K562 (cell line): ENCODE data around the gene KIAA0513. TPM values are rescaled to one million over a fixed set of nuclear protein-coding genes. Genes with fewer than 3 reads are reported as not detected.

Source experiments
- ATAC-seq: fragments of 200-7000 bp; cut with Tn5 transposase; 3 replicates; pipeline ENCODE4 v1.9.1; 2020; ENCODE audit warnings: moderate library complexity
- BruUV-seq: library from RNA; stranded (reverse); fragments of 400-500 nt; replicated peaks from 2 replicates; lab custom pipeline; 2021; lab: Mats Ljungman, UMichigan
- CTCF ChIA-PET: fragments of 300-600 bp; formaldehyde crosslinking; extraction: SDS; loops from one replicate; lab custom pipeline; 2021; ENCODE audit warnings: low intra/inter-chr PET ratio; lab: Yijun Ruan, JAX
- POLR2A ChIA-PET: fragments of 300-600, 350-650 bp; sonication (Branson Sonifier 250); formaldehyde crosslinking; extraction: SDS; loops from one replicate; lab custom pipeline; 2021; ENCODE audit warnings: antibody characterized with exemption, inconsistent platforms; lab: Yijun Ruan, JAX
- DNase-seq, 4 experiments: peaks; one replicate each; pipeline versions ENCODE4 v3.0.0 to v3.0.0-alpha.2; 2011 to 2018; ENCODE audit warnings: low spot score in 3 of 4, mixed read lengths in 3 of 4; ENCODE audit errors: extremely low read depth in 1 of 4
- FAIRE-seq: peaks from 2 replicates; lab custom pipeline; 2011; peaks lifted over from hg19 to GRCh38; lab: Jason Lieb, UNC
- H2AFZ ChIP-seq: 2 replicates; pipeline ENCODE4 v1.6.0; 2011; ENCODE audit warnings: low read depth, low read length, control low read depth, inconsistent platforms
- H3K27ac ChIP-seq: fragments of 200-600 bp; 3 replicates; pipeline ENCODE4 v1.8.0; 2011; ENCODE audit warnings: low read depth, mild to moderate bottlenecking, control low read depth, inconsistent platforms, low read length, moderate library complexity, mixed read lengths; ENCODE audit errors: extremely low read depth
- H3K27me3 ChIP-seq, 2 experiments: fragments of 300-600 bp in 1 of 2; 2 replicates in 1 of 2; 3 replicates in 1 of 2; pipeline versions ENCODE4 v1.6.0 to v1.8.0; 2011; ENCODE audit warnings: inconsistent platforms in 2 of 2, low read length in 2 of 2, mild to moderate bottlenecking in 1 of 2, mixed read lengths in 1 of 2, moderate library complexity in 1 of 2; ENCODE audit not compliant: control insufficient read depth in 2 of 2, insufficient read depth in 2 of 2
- H3K36me3 ChIP-seq: fragments of 300-600 bp; 3 replicates; pipeline ENCODE4 v1.8.0; 2011; ENCODE audit warnings: mild to moderate bottlenecking, low read length, inconsistent platforms; ENCODE audit not compliant: control insufficient read depth, insufficient read depth
- H3K4me1 ChIP-seq, 2 experiments: fragments of 200-600 bp in 1 of 2; replicated peaks in 1 of 2; 2 replicates in 1 of 2; 3 replicates in 1 of 2; pipeline versions ENCODE4 v1.5.1 to v1.8.0; 2011; ENCODE audit warnings: inconsistent platforms in 2 of 2, low read length in 2 of 2, mild to moderate bottlenecking in 1 of 2, mixed read lengths in 1 of 2, moderate library complexity in 1 of 2; ENCODE audit not compliant: control insufficient read depth in 2 of 2, insufficient read depth in 2 of 2
- H3K4me2 ChIP-seq: 2 replicates; pipeline ENCODE4 v1.6.1; 2011; ENCODE audit warnings: low read length, control low read depth, inconsistent platforms, mixed read lengths; ENCODE audit not compliant: insufficient read depth
- H3K4me3 ChIP-seq: fragments of 200-600 bp; sonication (generic), shearing (Covaris generic); 2 replicates; pipeline ENCODE4 v1.5.1; 2016; ENCODE audit warnings: control low read depth, inconsistent platforms
- H3K79me2 ChIP-seq: fragments of 200-600 bp; 3 replicates; pipeline ENCODE4 v1.8.0; 2011; ENCODE audit warnings: low read length, inconsistent platforms; ENCODE audit not compliant: control insufficient read depth, insufficient read depth
- H3K9ac ChIP-seq, 2 experiments: 2 replicates each; pipeline versions ENCODE4 v1.6.0 to v1.6.1; 2011; ENCODE audit warnings: low read depth in 2 of 2, low read length in 2 of 2, control low read depth in 1 of 2, inconsistent platforms in 1 of 2, mild to moderate bottlenecking in 1 of 2, mixed read lengths in 1 of 2; ENCODE audit not compliant: insufficient read depth in 1 of 2
- H3K9me1 ChIP-seq: one replicate; pipeline ENCODE4 v1.6.0; 2011; ENCODE audit warnings: inconsistent platforms, mild to moderate bottlenecking, low read length, moderate library complexity; ENCODE audit not compliant: control insufficient read depth, insufficient read depth
- H3K9me3 ChIP-seq: replicated peaks from 2 replicates; pipeline ENCODE4 v1.5.1; 2011; ENCODE audit warnings: low read depth, low read length, inconsistent platforms; ENCODE audit not compliant: control insufficient read depth, insufficient read depth
- H4K20me1 ChIP-seq: replicated peaks from 2 replicates; pipeline ENCODE4 v1.6.1; 2011; ENCODE audit warnings: low read length, inconsistent platforms, mixed read lengths; ENCODE audit not compliant: control insufficient read depth, insufficient read depth
- ARID1B ChIP-seq: fragments of 450-650 bp; IDR thresholded peaks from 2 replicates; pipeline ENCODE4 v1.6.1; 2016; ENCODE audit warnings: antibody characterized with exemption, mild to moderate bottlenecking, inconsistent platforms
- ATF1 ChIP-seq, 2 experiments: fragments of 450-650 bp in 1 of 2; IDR thresholded peaks; 2 replicates each; pipeline ENCODE4 v1.6.1; 2016; ENCODE audit warnings: missing compliant biosample characterization in 1 of 2, missing genetic modification characterization in 1 of 2
- CREB1 ChIP-seq, 2 experiments: sonication (generic) in 1 of 2; formaldehyde crosslinking in 1 of 2; IDR thresholded peaks; 2 replicates each; pipeline versions ENCODE4 v1.6.1 to v1.8.0; 2012 to 2022; ENCODE audit warnings: inconsistent platforms in 1 of 2, mild to moderate bottlenecking in 1 of 2, missing genetic modification reagents in 1 of 2, moderate library complexity in 1 of 2
- FOXM1 ChIP-seq, 2 experiments: fragments of 450-650 bp in 1 of 2; sonication (generic) in 1 of 2; formaldehyde crosslinking in 1 of 2; IDR thresholded peaks; 2 replicates each; pipeline versions ENCODE4 v1.6.1 to v1.9.0; 2017 to 2022; ENCODE audit warnings: low read depth in 2 of 2, mild to moderate bottlenecking in 2 of 2, missing genetic modification reagents in 1 of 2, moderate library complexity in 1 of 2
- HMG20B ChIP-seq: fragments of 250-450 bp; sonication (Bioruptor Pico); IDR thresholded peaks from 2 replicates; pipeline ENCODE4 v1.5.0; 2021; ENCODE audit warnings: mild to moderate bottlenecking
- HMGN3 ChIP-seq: IDR thresholded peaks from 2 replicates; pipeline ENCODE4 v1.6.1; 2011; ENCODE audit warnings: borderline replicate concordance, low read depth, mild to moderate bottlenecking, mixed read lengths, low read length; ENCODE audit not compliant: insufficient read length; ENCODE audit errors: extremely low read depth
- JUN ChIP-seq, 2 experiments: sonication (generic) in 1 of 2; formaldehyde crosslinking in 1 of 2; IDR thresholded peaks; 2 replicates each; pipeline versions ENCODE4 v1.6.1 to v1.8.0; 2012 to 2022; ENCODE audit warnings: borderline replicate concordance in 2 of 2, mild to moderate bottlenecking in 2 of 2, improper control_type of control experiment in 1 of 2, low read depth in 1 of 2, low read length in 1 of 2, missing genetic modification reagents in 1 of 2
- MCM7 ChIP-seq, 2 experiments: fragments of 450-650 bp; IDR thresholded peaks; 2 replicates each; pipeline ENCODE4 v1.6.1; 2016 to 2018
- PCBP1 ChIP-seq: fragments of 200-400 bp; formaldehyde crosslinking; IDR thresholded peaks from 2 replicates; pipeline ENCODE4 v1.6.1; 2018; ENCODE audit warnings: mild to moderate bottlenecking, low read depth, low read length; ENCODE audit not compliant: poor library complexity, severe bottlenecking
- PTBP1 ChIP-seq: fragments of 200-400 bp; formaldehyde crosslinking; IDR thresholded peaks from 2 replicates; pipeline ENCODE4 v1.6.1; 2017; ENCODE audit warnings: low read depth, low read length
- SMARCE1 ChIP-seq: fragments of 450-650 bp; IDR thresholded peaks from 2 replicates; pipeline ENCODE4 v1.7.1; 2016; ENCODE audit warnings: mild to moderate bottlenecking
- SMC3 ChIP-seq: conservative IDR thresholded peaks from 2 replicates; pipeline ENCODE4 v1.6.1; 2011; ENCODE audit warnings: low read depth, low read length, improper control_type of control experiment; ENCODE audit not compliant: insufficient read depth
- SOX6 ChIP-seq: fragments of 450-650 bp; IDR thresholded peaks from 2 replicates; pipeline ENCODE4 v1.6.1; 2014; ENCODE audit warnings: mild to moderate bottlenecking
- ZNF140 ChIP-seq: fragments of 250-450 bp; sonication (Bioruptor Pico); IDR thresholded peaks from 2 replicates; pipeline ENCODE4 v1.8.0; 2021; ENCODE audit warnings: moderate library complexity, mild to moderate bottlenecking, inconsistent platforms
- ZNF184 ChIP-seq: sonication (generic); formaldehyde crosslinking; IDR thresholded peaks from 2 replicates; pipeline ENCODE4 v1.5.0; 2020; ENCODE audit warnings: missing genetic modification reagents
- ZNF282 ChIP-seq: sonication (generic); formaldehyde crosslinking; IDR thresholded peaks from 2 replicates; pipeline ENCODE4 v1.8.1; 2023; ENCODE audit warnings: missing genetic modification reagents
- WGBS: fragments of 100-300 bp; shearing (Covaris generic); methylation state at CpG from one replicate; pipeline ENCODE4 v1.1.6; 2016; ENCODE audit warnings: low coverage, mixed read lengths; ENCODE audit not compliant: insufficient coverage; ENCODE audit errors: missing lambda C conversion rate; 5-methylcytosine and 5-hydroxymethylcytosine counted together
- in situ Hi-C: fragments of 300-500 bp; cut with MboI; formaldehyde crosslinking; loops from 4 replicates; pipeline ENCODE4 v1.15.0; 2018; ENCODE audit warnings: inconsistent platforms, mixed read lengths
- intact Hi-C: fragments of 100-400 bp; cut with micrococcal nuclease; formaldehyde crosslinking; loops from 2 replicates; pipeline ENCODE4 v1.14.2; 2022
- polyA plus RNA-seq, 8 experiments: library from polyadenylated mRNA; depleted of rRNA in 4 of 8; stranded (reverse) in 5 of 8; unstranded in 3 of 8; fragments of >200 nt; fragmentation: Nextera tagmentation in 2 of 8; fragmentation: Illumina TruSeq in 1 of 8; extraction: Ambion mirVana in 2 of 8; extraction: Trizol in 1 of 8; gene quantifications; 2 replicates each; pipeline versions ENCODE4 v1.2.1 to v1.2.3, GENCODE V29; 2011 to 2014; ENCODE audit warnings: inconsistent platforms in 1 of 8, missing spikeins in 1 of 8
- total RNA-seq, 7 experiments: library from RNA; depleted of rRNA in 6 of 7; stranded (reverse); fragments of >200 nt in 6 of 7; fragmentation: Illumina TruSeq in 2 of 7; extraction: Trizol in 2 of 7; gene quantifications; 2 replicates each; pipeline versions ENCODE4 v1.2.1 to v1.2.3, GENCODE V29; 2011 to 2021; ENCODE audit warnings: low replicate concordance in 1 of 7
- TF ChIP-seq, protein P1 (sequence below), 2 experiments: fragments of 450-650 bp in 1 of 2; sonication (generic) in 1 of 2; formaldehyde crosslinking in 1 of 2; IDR thresholded peaks in 1 of 2; conservative IDR thresholded peaks in 1 of 2; 2 replicates each; pipeline versions ENCODE4 v1.6.1 to v1.8.1; 2016 to 2023; ENCODE audit warnings: mild to moderate bottlenecking in 2 of 2, moderate library complexity in 2 of 2, inconsistent platforms in 1 of 2, missing genetic modification reagents in 1 of 2
- TF ChIP-seq, protein P2 (sequence below): fragments of 450-650 bp; IDR thresholded peaks from 2 replicates; pipeline ENCODE4 v1.6.1; 2016; ENCODE audit warnings: antibody characterized with exemption
- TF ChIP-seq, protein P3 (sequence below), 2 experiments: fragments of 450-650 bp; IDR thresholded peaks; 2 replicates each; pipeline ENCODE4 v1.6.1; 2016

KIAA0513 gene
- total and polyA plus RNA-seq, 9 of the 15 experiments (the other 6 are each of a cell fraction or from before 2014, with no cell fraction given) = 0.18 to 13.7 (median 10.2) TPM

DNA sequence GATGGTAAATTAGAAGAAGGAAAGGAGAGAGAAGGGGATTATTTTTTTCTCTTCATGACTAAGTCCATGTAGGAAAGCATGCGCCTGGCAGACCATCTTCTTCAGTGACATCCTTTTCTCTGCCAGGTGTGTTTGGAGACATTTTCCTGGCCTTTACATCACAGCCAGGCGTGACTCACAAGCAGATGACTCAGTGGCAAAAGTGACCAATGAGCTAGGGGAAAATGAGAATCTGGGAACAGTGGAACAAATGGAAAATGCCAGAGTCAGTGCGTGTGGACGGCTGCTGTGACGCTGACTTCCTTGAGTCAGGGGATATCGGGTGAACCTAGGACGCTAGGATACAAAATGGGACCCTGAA is 9.4 kb downstream of the KIAA0513 start:
- 42% methylated on average over 7 of the region's 7 CpGs for WGBS
- Histone ChIP-seq H3K9me1 (peaks cover 4% of the 10 kb centered on the region), H3K4me3 (no peak overlapping the region), H3K79me2 (no peaks in the 10 kb centered on the region), H3K36me3 (peaks cover 3% of the 10 kb centered on the region; the same call in 2 of the 3 replicates), H3K4me1 (peaks cover 6 to 15% of the 10 kb centered on the region in 2 experiments; a peak in 4 of 5 replicates), H3K9ac (no peak overlapping the region), H3K9me3 (no peaks in the 10 kb centered on the region), H3K4me2 (no peak overlapping the region), H2AFZ (no peak overlapping the region), H4K20me1 (no peaks in the 10 kb centered on the region), H3K27ac (no peak overlapping the region), H3K27me3 (no peaks in the 10 kb centered on the region)
- POLR2A ChIA-PET = interaction anchor here (0.5 to 3.2 kb wide), 3 partner anchors 10 to 26 kb away, joined by 3 to 11 read pairs (median 3); partner anchors contain the start of gene ZDHHC7
- in situ Hi-C loops (no loop called here), intact Hi-C loops (no loop called here)
- BruUV-seq = no TSS peak
- ATAC-seq (no peak), FAIRE-seq (peak; percentile 59), DNase-seq (peak in 2 of 4 experiments; percentile 38 to 48)
- CTCF ChIA-PET = no interaction called here
- TF ChIP-seq SMC3 (no peak), SOX6 (no peak), SMARCE1 (0 out of 2 replicates have a peak, but pooled peaks have one; percentile 36), ATF1 (CRISPR knock-in tag; IDR thresholded peaks at IDR 0.05) (no peak), ATF1 (tag; IDR thresholded peaks at IDR 0.05) (no peak), ZNF184 (no peak), PTBP1 (no peak), HMG20B (CRISPR knock-in tag) (no peak), MCM7 (IDR thresholded peaks at IDR 0.05) (no peak), PCBP1 (no peak), CREB1 (IDR thresholded peaks at IDR 0.05) (no peak), CREB1 (CRISPR knock-in tag; IDR thresholded peaks at IDR 0.05) (no peak), ZNF282 (CRISPR knock-in tag) (no peak), ARID1B (peak; percentile 44; the same call in 1 of the 2 replicates), ZNF140 (no peak), HMGN3 (no peak), JUN (IDR thresholded peaks at IDR 0.05; ENCODE audit: borderline replicate concordance, low read depth, low read length) (peak; percentile 92), JUN (CRISPR knock-in tag; IDR thresholded peaks at IDR 0.05; ENCODE audit: borderline replicate concordance) (no peak), FOXM1 (IDR thresholded peaks at IDR 0.05; ENCODE audit: low read depth) (no peak), FOXM1 (CRISPR knock-in tag; IDR thresholded peaks at IDR 0.05; ENCODE audit: low read depth) (no peak)
- TF ChIP-seq, protein P1, sequence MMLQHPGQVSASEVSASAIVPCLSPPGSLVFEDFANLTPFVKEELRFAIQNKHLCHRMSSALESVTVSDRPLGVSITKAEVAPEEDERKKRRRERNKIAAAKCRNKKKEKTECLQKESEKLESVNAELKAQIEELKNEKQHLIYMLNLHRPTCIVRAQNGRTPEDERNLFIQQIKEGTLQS (IDR thresholded peaks at IDR 0.05) = peak; percentile 92
- TF ChIP-seq, protein P1 (CRISPR knock-in tag; conservative IDR thresholded peaks at IDR 0.05) = no peak
- TF ChIP-seq, protein P2, sequence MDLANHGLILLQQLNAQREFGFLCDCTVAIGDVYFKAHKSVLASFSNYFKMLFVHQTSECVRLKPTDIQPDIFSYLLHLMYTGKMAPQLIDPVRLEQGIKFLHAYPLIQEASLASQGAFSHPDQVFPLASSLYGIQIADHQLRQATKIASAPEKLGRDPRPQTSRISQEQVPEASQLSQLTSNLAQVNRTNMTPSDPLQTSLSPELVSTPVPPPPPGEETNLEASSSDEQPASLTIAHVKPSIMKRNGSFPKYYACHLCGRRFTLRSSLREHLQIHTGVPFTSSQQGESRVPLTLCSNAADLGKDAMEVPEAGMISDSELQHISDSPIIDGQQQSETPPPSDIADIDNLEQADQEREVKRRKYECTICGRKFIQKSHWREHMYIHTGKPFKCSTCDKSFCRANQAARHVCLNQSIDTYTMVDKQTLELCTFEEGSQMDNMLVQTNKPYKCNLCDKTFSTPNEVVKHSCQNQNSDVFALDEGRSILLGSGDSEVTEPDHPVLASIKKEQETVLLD = no peak
- TF ChIP-seq, protein P3, sequence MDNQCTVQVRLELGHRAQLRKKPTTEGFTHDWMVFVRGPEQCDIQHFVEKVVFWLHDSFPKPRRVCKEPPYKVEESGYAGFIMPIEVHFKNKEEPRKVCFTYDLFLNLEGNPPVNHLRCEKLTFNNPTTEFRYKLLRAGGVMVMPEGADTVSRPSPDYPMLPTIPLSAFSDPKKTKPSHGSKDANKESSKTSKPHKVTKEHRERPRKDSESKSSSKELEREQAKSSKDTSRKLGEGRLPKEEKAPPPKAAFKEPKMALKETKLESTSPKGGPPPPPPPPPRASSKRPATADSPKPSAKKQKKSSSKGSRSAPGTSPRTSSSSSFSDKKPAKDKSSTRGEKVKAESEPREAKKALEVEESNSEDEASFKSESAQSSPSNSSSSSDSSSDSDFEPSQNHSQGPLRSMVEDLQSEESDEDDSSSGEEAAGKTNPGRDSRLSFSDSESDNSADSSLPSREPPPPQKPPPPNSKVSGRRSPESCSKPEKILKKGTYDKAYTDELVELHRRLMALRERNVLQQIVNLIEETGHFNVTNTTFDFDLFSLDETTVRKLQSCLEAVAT (IDR thresholded peaks at IDR 0.05) = 0 out of 4 replicates have a peak, but pooled peaks of 1 of the 2 experiments have one; percentile 37
